CD4-positive, alpha-beta T cell treated with Interleukin-6 for 4 hours (primary cell): ENCODE measurements around the gene BPI.
"Not testable (repeated sequence)": the region's sequence is repeated elsewhere in the genome, so short reads cannot be mapped to it uniquely, and the experiment has no call there.

Source experiments
- DNase-seq: peaks from one replicate; pipeline ENCODE4 v3.0.0-alpha.2; 2020; ENCODE audit warnings: mixed read lengths

The BPI gene

DNA sequence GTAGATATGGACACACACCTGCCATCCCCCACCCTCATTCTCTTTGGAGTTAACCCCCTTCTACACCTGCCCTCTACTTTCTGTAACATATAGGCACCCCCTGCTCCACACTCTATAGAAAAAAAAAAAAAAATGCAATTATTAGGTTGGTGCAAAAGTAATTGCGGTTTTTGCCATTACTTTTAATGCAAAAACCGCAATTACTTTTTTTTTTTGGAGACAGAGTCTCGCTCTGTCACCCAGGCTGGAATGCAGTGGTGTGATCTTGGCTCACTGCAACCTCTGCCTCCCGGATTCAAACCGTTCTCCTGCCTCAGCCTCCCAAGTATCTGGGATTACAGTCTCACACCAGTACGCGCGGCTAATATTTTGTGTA is 35.6 kb downstream of the BPI start:
- DNase-seq: not testable (repeated sequence)

DNA sequence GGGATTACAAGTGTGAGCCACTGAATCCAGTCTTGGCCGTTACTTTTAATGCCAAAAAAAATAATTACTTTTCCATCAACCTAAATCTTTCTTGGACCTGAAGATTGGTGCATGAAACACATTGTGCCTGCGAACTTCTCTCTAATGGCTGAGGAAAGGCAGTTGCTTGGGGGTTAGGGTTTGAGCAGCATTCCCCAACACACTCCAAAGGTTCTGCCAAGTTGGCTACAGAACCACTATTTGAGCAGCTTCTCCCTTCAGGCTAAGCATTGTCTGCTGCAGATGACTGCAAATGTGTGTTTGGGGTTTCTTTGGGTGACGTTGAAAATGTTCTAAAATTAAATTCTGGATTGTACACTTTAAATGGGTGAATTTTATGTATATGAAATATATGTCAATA is 36.0 kb downstream of the BPI start:
- no peak for DNase-seq

DNA sequence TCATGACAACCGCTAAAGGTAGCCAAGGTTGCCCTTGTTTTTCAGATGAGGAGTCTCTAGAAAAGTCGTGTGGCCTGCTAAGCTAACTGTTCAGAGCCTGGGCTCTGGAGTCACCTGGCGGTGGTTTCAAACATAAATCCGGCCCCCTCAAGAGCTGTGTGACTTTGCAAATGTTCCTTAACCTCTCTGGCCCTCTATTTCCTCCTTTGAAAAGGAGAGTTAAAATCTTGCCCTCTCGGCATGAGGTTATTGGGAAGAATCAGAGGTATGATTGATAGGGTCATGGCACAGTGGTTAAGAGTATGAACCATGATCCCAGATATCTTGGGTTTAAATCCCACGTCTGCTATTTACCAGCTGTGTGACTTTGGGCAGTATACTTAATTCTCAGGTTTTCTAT is 36.7 kb downstream of the BPI start:
- DNase-seq: no peak

DNA sequence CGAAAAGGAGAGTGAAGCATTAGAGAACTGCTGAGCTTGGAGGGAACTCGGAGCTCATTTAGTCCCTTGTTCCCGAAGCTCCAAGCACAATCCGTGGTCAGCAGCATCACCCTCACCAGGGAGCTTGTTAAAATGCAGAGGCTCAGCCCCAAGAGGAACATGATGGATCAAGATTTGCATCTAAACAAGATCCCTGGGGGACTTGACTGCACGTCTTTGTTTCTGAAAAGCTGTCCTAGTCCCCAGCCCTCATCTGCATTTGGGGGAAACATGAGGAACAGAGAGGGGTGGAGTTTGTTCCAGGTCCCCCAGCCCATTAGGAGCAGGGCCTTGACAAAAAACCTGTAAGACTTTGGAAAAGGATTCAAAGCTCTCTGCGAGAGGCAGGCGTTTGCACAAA is 38.3 kb downstream of the BPI start:
- DNase-seq: no peak

DNA sequence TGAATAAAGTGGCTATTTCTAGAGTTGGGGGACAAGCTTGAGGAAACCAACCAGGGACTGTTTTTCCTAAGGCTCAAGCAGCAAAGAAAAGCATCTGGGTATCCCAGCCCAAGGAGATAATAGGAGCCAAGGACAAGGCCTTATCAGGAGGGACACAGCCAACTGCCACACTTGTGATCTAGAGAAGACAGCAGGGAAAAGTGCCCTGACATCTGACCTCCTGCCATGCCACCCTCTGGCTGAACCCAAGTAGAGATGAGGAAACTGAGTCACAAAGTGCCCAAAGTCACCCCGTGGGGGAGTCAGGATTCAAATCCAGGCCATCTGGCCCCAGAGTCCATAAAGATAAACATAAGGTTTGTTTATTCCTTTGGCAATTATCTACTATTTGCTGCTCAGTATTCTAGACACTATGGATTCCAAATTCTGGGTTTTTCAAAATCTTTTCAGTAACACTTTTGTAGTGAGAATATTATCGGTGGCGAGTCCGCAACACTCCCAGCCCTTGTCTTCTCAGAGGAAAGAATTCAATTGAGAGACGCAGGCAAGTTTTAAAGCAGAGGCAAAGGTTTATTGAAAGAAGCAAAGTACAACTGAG is 38.9 kb downstream of the BPI start:
- DNase-seq: no peak

DNA sequence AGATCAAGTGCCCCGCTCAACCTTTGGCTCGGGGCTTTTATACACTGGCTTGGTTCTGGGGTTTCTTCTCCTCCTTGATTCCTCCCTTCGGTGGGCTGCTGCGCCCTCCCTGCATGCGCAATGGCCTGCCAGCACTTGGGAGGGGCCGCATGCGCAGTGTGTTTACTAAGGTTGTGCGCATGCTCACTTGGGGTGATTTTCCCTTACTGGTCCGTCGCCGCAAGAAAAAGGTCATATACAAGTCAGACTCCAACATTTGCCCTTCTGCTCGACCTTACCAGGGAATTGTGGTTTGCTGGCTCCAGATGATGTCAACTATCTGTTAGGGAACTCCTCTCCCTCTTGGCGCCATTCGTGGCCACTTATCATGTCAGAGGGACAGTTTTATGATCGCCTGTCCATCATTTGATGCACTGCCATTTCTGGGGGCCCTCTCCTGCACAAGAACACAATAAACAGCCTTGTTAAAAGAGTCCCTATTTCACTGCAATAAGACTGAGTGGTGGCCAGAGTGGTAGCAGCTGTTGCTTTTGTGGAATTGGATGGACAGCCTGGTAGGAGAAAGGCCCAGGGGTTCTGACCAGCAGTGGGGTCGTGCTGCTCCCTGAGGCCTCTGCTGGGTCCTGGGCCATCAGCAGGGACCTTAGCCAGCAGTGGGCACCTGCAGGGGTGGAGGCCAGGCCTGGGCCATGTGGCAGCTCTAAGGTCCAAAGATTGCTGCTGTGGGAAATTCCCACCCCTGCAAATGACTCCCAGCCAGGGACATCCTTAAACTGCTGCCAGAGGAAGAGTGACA is 39.6 kb downstream of the BPI start:
- no peak for DNase-seq

DNA sequence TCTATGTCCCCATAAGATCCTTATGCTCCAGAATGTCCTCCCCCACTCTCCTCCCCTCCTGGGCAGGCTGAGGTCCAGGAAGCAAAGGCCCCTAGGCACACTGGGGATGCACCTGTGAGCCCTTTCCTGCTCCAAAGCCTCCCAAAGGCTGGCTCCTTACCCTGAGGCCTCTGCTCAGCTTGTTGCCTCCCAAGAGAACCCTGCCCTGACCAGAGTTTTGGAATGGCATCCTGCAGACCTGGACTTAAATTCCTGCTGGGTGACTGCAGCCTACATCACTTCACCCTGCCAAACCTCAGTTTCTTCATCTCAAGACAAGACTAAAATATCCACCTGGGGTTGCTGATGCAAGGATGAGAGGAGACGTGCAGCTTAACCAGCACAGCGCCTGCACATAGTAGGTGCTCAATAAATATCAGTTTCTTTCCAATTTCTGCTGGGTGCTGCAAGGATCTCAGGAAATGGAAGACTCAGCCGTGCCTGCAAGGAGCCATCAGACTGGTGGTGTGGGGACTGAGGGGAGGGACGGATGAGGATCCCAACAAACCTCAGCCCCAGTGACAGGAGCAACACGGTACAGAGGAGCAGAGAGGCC is 40.2 kb downstream of the BPI start:
- DNase-seq: no peak

DNA sequence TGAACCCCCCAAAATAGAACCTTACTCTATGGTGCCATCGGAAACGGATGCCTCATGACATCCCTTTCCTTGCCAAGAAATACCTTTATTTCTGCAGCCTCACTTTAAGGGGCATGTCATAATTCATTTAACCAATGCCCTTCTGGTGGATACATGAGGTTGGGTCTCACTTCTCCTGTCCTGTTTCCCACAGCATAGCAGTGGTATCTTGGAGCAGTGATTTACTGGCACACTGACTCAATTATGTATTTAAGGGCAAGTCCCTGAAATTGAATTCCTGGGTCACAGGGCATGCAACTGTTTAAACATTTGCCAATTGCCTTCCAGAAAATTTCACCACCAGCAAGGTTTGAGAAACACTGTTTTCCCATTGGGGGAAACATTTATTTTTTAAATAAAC is 41.7 kb downstream of the BPI start:
- DNase-seq: no peak

DNA sequence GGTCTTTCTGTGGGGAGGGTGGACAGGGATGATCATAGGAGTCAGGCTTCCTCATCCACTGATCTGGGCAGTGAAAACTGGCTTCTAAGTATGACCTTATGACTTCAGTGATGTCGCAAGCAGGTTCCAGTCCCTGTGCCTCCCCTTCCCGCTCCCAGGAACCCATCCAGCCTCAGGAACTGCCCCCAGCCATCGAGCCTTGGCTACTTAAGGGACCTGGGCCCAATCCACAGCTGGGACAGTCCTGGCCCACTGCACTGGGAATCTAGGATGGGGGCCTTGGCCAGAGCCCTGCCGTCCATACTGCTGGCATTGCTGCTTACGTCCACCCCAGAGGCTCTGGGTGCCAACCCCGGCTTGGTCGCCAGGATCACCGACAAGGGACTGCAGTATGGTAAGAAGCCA is 42.3 kb downstream of the BPI start, which contains the start of gene LBP:
TSS of gene LBP (plus strand) at position 236 of the 405 bp plus-strand sequence. CDS start at position 271, 35 bp downstream.
- no peak for DNase-seq

DNA sequence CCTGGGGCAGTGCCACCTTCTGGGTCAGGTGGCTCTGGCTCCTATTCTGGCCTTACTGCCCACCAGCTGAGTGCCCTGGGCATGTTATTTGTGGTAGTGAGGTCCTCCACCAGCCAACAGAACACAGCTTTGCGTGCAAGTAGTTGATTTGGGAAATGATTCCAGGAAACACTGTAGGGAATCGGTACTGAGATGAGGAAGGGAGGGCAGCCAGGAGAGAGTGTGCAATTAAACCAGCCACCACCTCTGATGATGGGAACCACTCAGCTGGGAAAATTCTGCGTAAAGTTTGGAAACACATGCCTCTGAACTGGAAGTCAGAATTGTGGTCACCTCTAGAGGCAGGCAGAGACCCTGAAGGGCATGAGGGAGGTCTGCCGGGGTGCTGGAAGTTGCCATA is 42.8 kb downstream of the BPI start:
- DNase-seq: no peak

DNA sequence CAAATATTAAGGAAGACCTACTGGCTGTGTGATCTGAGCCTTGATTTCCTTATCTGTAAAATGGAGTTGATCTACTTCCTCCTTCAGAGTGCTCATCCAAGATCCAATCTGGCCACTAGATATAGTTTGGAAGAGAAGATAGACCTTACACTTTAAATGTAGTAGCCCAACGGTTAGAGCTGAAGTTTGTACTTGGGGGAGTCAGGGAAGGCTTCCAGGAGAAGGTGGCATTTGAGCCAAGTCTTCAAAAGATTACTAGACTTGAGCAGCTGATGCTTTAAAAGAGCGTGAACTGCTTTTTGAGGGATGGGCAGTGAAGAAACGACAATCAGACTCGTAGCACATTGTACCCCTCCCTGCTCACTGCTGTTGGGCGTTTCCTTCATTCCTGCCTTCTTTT is 45.9 kb downstream of the BPI start:
- DNase-seq: no peak

DNA sequence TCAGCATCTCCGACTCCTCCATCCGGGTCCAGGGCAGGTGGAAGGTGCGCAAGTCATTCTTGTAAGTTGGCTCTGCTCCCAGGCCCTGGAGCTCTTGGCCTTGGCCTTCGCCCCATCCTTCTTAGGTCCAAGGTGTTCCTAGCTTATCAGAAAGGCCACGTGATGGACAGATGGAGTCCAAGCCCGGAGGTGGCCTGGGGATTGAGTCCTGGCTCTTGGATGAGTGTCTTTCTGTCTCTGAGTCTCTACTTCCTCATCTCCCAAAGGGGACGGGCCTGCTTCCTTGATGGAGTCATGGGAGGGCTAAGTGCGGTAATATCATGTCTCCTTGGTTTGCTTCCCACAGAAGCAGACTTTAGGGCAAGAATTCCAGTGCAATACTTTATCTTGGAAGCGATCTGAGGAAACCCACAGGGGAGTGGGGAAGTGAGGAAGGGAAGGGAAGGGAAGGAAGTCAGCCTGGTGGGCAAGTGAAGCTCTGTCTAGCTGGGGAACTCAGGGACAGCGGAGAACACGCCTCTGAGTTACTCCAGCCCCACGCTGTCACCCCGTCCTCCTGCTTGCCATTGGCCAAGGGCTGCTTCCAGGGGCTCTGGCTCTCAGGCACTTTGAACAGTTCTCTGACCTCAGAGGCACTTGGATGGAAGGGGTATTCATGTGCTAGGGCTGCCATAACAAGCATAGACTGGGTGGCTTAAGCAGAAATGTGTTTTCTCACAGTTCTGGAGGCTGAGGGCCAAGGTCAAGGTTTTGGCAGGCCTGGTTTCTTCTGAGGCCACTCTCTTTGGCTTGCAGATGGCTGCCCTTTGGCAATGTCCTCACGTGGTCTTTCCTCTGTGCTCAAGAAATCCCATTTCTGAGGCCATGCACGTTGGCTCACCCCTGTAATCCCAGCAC is 47.2 kb downstream of the BPI start:
- no peak for DNase-seq

DNA sequence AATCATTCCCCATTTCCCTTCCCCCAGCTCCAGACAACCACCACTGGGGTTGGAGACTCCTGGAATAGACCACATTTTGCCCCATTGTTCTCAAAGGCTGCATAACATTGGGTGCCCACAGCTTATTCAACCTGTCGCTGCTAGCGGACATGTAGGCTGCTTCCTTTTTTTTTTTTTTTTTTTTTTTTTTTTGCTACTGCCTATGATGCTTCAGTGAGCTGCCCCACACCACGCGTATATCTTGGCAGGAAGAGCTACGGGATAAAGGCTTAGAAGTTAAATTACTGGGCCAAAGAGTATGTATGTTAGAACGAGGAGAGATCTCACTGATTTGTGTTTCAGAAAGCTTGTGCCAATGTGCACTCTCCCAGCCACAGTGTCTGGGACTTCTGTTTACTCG is 49.4 kb downstream of the BPI start:
- DNase-seq: no peak

DNA sequence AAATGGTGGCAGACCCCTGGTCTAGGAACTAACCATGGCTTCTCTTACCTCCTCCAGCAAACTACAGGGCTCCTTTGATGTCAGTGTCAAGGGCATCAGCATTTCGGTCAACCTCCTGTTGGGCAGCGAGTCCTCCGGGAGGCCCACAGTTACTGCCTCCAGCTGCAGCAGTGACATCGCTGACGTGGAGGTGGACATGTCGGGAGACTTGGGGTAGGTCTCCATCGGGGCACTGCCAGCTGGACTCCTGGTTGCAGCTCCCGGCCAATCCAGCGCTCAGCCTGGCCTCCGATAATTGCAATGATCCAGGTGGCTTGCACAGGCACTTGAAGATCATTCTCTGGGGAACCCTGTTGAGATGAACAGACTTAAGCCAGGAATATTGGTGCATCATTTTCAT is 50.3 kb downstream of the BPI start:
- no peak for DNase-seq

DNA sequence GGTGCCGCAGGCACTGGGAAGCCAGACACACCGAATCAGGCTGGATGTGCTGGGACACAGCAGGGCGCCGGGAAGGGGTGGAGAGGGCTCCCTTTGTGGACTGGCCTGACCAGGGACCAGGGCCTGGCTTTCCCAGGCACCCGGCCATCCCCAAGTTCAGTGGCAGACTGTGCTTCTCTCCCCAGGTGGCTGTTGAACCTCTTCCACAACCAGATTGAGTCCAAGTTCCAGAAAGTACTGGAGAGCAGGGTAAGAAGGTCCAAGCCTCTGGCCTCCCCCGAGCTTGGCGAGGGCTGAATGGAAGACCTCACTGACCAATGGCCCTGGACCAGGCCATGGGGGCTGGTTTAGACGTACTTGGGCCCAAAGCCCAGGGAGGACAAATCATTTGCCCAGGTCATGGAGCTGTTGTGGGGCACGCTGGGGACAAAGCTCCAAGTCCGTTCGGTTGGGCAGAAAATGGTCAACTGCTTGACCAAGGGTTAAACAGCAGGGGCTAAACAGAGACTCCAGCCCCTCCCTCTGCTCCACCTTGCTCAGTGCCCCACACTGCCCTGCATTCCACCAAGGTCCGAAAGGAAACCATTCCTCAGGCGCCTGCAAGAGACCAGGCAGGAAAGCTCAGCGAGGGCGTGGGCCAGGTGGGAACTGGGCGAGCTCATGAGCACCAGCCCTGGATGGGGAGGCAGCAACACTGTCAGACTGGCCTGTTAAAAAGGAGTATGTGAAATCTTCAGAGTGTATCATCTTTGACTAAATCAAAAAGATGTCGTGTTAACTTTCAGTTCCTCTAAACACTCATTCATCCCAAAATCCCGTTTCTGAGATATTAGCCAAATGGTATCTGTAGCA is 51.4 kb downstream of the BPI start:
- DNase-seq: no peak

DNA sequence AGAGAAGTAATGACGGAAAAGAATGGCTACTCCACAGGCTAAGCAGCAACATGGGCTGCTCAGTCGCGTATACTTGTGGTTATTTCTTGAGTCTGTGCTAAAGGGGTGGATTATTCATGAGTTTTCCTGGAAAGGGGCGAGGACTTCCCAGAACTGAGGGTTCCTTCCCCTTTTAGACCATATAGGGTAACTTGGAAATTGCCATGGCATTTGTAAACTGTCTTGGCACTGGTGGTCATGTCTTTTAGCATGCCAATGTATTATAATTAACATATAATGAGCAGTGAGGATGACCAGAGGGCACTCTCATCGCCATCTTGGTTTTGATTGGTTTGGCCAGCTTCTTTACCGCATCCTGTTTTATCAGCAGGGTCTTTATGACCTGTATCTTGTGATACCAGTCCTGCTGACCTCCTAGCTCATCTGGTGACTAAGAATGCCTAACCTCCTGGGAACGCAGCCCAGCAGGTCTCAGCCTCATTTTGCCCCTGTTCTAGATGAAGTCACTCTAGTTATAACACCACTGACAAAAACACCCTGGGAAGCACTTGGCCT is 53.8 kb downstream of the BPI start:
- no peak for DNase-seq

DNA sequence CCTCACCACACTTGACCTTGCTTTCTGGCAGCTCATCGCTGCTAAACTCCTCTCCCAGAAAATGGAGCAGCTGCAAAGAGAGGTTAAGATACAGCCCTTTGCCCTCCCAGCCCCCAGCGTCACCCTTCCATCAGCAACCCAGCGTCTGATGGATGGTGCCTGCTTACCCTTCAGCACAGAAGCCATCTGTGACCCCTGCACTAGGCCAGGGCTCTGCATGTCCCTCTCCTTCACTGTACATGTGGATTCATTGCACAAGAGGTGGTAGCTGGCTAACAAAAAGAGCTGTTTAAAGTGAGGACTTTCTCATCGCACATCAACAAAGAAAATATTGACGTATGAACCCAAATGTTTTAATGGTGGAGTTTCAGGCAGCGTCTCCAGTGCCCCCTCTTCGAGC is 54.6 kb downstream of the BPI start:
- no peak for DNase-seq

DNA sequence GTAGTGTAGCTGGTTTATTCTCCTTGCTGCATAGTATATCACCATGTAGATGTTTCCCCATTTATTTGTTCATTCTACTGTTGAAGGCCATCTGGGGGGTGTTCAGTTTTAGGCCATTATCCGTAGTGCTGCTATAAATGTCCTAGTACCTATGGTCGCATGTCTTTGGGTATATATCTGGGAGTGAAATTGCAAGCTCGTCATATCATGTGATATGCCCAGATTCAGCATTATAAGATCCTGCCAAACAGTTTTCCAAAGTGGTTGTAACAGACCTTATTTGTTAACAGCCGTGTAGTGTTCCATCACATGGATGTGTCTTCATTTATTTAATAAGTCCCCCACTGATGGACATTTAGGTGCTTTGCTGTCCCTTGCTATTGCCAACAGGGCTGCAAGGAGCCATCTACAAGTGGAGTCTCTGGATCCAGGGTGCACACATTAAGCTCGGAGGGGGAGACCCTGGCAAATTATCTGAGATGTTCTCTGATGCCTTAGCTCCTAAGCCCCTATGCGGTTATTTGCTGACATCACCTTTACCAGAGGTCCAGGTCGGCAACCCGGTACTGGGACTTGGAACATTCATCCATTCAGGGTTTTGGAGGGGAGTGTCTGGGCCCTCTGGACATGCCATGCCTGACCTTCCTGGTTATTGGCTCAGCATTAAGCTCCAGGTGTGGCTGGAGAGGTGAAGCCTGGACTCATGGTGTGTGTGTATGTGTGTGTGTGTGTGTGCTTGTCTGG is 59.2 kb downstream of the BPI start:
- no peak for DNase-seq

DNA sequence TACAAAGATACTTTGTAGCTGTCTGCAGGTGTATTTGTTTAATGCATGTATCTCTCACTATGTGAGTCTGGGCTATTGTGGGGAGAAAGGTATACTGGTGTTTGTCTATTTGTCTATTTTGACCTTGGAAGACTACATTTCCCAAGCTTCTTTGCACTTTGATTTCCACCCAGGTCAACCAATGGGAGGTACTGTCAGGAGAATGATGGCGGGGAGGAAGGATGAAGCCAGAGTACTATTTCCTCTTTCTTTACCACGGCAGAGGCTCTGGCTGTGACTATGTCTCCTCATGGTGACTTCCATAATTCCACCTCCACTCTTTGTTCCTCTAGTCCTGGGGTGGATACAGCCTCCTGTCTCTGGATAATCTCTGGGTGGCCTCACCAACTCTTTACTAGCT is 65.4 kb downstream of the BPI start:
- no peak for DNase-seq

DNA sequence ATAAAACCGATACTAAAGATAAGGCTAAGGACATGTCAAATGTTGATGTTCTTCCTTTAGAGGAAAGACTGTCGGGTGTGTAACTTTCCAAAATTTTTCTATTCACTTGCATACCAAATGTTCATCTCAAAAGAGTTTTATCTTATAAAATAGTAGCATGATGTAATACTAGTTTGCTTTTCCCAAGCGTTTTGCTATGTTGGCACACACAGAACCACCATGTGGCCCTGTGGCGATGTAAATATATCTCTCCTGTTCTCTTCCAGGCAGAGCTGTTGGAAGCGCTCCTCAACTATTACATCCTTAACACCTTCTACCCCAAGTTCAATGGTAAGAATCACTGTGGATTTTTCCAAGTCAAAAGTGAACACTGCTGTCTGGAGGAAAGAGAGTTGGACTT is 68.8 kb downstream of the BPI start:
- no peak for DNase-seq

DNA sequence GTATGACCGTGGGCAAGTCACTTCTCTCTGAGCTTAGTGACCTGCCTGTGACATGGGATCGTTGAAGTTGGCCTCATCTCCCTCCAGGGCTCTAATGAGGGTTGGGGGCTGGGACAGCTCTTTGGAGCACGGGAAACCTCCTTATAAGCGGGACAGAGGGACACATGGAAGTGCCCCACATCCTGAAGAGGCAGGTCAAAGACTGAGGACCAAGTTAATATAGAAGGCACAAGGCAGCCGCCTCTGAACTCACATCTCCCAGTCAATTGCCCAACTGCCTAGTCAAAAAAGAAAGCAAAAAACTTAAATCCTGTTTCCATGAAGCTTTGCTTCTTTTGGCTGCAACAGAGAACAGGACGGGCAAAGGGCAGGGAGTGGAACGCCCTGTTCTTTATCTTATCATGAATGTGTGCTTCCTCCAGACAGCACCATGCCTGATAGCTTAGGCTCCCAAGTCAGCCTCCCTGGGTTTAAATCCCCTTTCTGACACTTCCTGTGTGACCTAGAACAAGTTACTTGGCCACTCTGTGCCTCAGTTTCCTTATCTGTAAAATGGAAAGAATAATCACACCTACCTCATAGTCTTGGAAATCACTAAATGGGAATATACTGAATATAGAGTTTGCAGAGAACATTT is 69.4 kb downstream of the BPI start:
- no peak for DNase-seq
